ENCODE data around the gene LPXN. TPM values are rescaled to one million over a fixed set of nuclear protein-coding genes. Genes with fewer than 3 reads are reported as not detected.

LPXN gene
- total and polyA plus RNA-seq, 8 donors = 3.2 to 10.4 (median 5.0) TPM

- WGBS, 2 donors = 23 to 24% methylated on average over 5 of the region's 5 CpGs
- Histone ChIP-seq H3K36me3 (no peaks in the 10 kb centered on the region), H3K27ac (no peak overlapping the region), H3K9me3 (no peaks in the 10 kb centered on the region), H3K4me1 (no peaks in the 10 kb centered on the region), H3K4me3 (no peak overlapping the region), H3K27me3 (no peaks in the 10 kb centered on the region)
- peak; percentile 77 to 95 (median 88) for ATAC-seq
- no peak for FAIRE-seq
- peak in 4 of 6 donors; percentile 22 to 60 (median 33) for DNase-seq
- peak in 3 of 4 donors; percentile 45 to 57 (median 45) for TF ChIP-seq CTCF (IDR thresholded peaks at IDR 0.05)
- intact Hi-C loops (cut with DNase I) = no loop called here
Measured at GRCh38 chr11:58513747-58514367, 61.8 kb downstream of the LPXN start.

GRCh38 chr11:58511636-58512035 is 64.0 kb downstream of the LPXN start:
- intact Hi-C loops (cut with DNase I) = no loop called here
- no peak for DNase-seq
- Histone ChIP-seq H3K27ac (no peak overlapping the region), H3K9me3 (no peaks in the 10 kb centered on the region), H3K4me3 (no peak overlapping the region), H3K36me3 (no peaks in the 10 kb centered on the region), H3K4me1 (no peaks in the 10 kb centered on the region), H3K27me3 (no peaks in the 10 kb centered on the region)
- WGBS, 2 donors = 74 to 81% methylated on average over 3 of the region's 3 CpGs
- FAIRE-seq = no peak
- no peak for TF ChIP-seq CTCF (IDR thresholded peaks at IDR 0.05)
- no peak for ATAC-seq

GRCh38 chr11:58509748-58510147 is 65.9 kb downstream of the LPXN start:
- H3K27me3 ChIP-seq = no peaks in the 10 kb centered on the region
- intact Hi-C loops (cut with DNase I) = no loop called here
- no peaks in the 10 kb centered on the region for H3K4me1 ChIP-seq
- no peaks in the 10 kb centered on the region for H3K36me3 ChIP-seq
- no peak for ATAC-seq
- H3K4me3 ChIP-seq = no peak overlapping the region
- WGBS, 2 donors = 29 to 42% methylated on average over 1 of the region's 1 CpG
- no peak for TF ChIP-seq CTCF (IDR thresholded peaks at IDR 0.05)
- no peak overlapping the region for H3K27ac ChIP-seq
- no peaks in the 10 kb centered on the region for H3K9me3 ChIP-seq
- DNase-seq = no peak
- FAIRE-seq = no peak

DNA sequence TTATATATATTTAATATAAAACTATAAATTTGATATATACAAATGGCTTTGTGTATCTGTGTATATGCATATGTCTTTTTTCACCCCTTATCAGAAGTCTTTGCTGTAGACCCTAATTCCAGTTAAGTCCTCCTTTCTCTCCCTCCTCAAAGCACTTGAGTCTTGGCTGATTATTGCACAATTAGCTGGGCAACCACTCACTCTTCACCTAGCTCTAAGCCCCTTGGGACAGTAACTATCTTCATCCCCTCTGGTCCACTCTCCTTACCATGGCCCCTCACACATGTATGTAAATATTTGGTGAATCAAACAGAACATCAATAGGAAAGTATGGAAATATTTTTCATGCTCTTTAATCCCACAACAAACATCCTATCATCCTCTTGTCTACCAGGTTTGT is 66.8 kb downstream of the LPXN start:
- Histone ChIP-seq H3K27me3 (no peaks in the 10 kb centered on the region), H3K4me3 (no peak overlapping the region), H3K9me3 (no peaks in the 10 kb centered on the region), H3K27ac (no peak overlapping the region), H3K4me1 (no peaks in the 10 kb centered on the region), H3K36me3 (no peaks in the 10 kb centered on the region)
- ATAC-seq (no peak), DNase-seq (no peak), FAIRE-seq (no peak)
- intact Hi-C loops (cut with DNase I) = no loop called here
- TF ChIP-seq CTCF (IDR thresholded peaks at IDR 0.05) = no peak

GRCh38 chr11:58508005-58508404 is 67.7 kb downstream of the LPXN start, which contains the start of gene OR5B21:
Gene OR5B21 (minus strand): TSS chr11:58508105. CDS start chr11:58508105, 0 bp downstream.
- H3K36me3 ChIP-seq = no peaks in the 10 kb centered on the region
- WGBS, 2 donors = 93% methylated on average over 1 of the region's 1 CpG
- H3K9me3 ChIP-seq = no peaks in the 10 kb centered on the region
- intact Hi-C loops (cut with DNase I) = no loop called here
- ATAC-seq (no peak), FAIRE-seq (no peak), DNase-seq (no peak)
- no peaks in the 10 kb centered on the region for H3K4me1 ChIP-seq
- H3K27me3 ChIP-seq = no peaks in the 10 kb centered on the region
- H3K4me3 ChIP-seq = no peak within 1 kb of the TSS
- no peak within 1 kb of the TSS for H3K27ac ChIP-seq
- no peak for TF ChIP-seq CTCF (IDR thresholded peaks at IDR 0.05)

All from pancreas (tissue), 10 donors.